Tibial nerve (tissue), 4 donors: Measurements from ENCODE around the gene ANAPC15. TPM values are rescaled to one million over a fixed set of nuclear protein-coding genes. Genes with fewer than 3 reads are reported as not detected.
"Not testable (repeated sequence)": the region's sequence is repeated elsewhere in the genome, so short reads cannot be mapped to it uniquely, and the experiment has no call there.

Source experiments
- DNase-seq, 2 donors: peaks; one replicate each; pipeline ENCODE4 v3.0.0-alpha.2; 2019; ENCODE audit warnings: low spot score in 2 of 2
- H3K27ac ChIP-seq, 4 donors: fragments of 200-600 bp; sonication (generic) in 3 of 4; one replicate each; pipeline ENCODE4 v1.5.1; 2017 to 2019; ENCODE audit warnings: mild to moderate bottlenecking in 1 of 4
- H3K27me3 ChIP-seq, 2 donors: fragments of 200-600 bp; sonication (generic) in 1 of 2; one replicate each; pipeline versions ENCODE4 v1.5.1 to v1.6.0; 2017 to 2019
- H3K36me3 ChIP-seq, 3 donors: fragments of 200-600 bp; sonication (generic); one replicate each; pipeline ENCODE4 v1.5.1; 2018 to 2019
- H3K4me1 ChIP-seq, 4 donors: fragments of 200-600 bp; sonication (generic) in 3 of 4; one replicate each; pipeline ENCODE4 v1.5.1; 2017 to 2019
- H3K4me3 ChIP-seq, 4 donors: fragments of 200-600 bp; sonication (generic) in 3 of 4; one replicate each; pipeline ENCODE4 v1.5.1; 2017 to 2019; ENCODE audit warnings: mild to moderate bottlenecking in 1 of 4, moderate library complexity in 1 of 4
- H3K9me3 ChIP-seq, 4 donors: fragments of 200-600 bp; sonication (generic) in 3 of 4; one replicate each; pipeline ENCODE4 v1.5.1; 2017 to 2019
- EP300 ChIP-seq, 2 donors: sonication (generic); formaldehyde crosslinking; IDR thresholded peaks; one replicate each; pipeline ENCODE4 v1.6.1; 2017; ENCODE audit warnings: antibody characterized with exemption in 2 of 2, mild to moderate bottlenecking in 1 of 2
- POLR2A ChIP-seq, 2 donors: fragments of 450-650 bp; IDR thresholded peaks; one replicate each; pipeline ENCODE4 v1.6.1; 2017; ENCODE audit warnings: antibody characterized with exemption in 2 of 2, mild to moderate bottlenecking in 2 of 2, moderate library complexity in 2 of 2
- WGBS, 2 donors: methylation state at CpG; one replicate each; pipeline ENCODE4 v1.1.5; 2018; 5-methylcytosine and 5-hydroxymethylcytosine counted together
- total RNA-seq, 4 donors: library from RNA; depleted of rRNA; stranded (reverse); fragments of >200 nt; gene quantifications; one replicate each; pipeline ENCODE4 v1.1.0, GENCODE V29; 2016
- TF ChIP-seq, protein P1 (sequence below), 5 experiments: fragments of 200-600 bp in 3 of 5; fragments of 450-650 bp in 2 of 5; sonication (generic) in 3 of 5; IDR thresholded peaks; one replicate each; pipeline ENCODE4 v1.5.1; 2016 to 2019; ENCODE audit warnings: antibody characterized with exemption in 5 of 5, mild to moderate bottlenecking in 3 of 5, moderate library complexity in 2 of 5

ANAPC15 gene
- total RNA-seq, 4 donors from 2014 or later: 20.8 to 36.7 (median 30.8) TPM

GRCh38 chr11:72140661-72141060 lies 28.2 kb upstream of the ANAPC15 start:
- Histone ChIP-seq H3K4me3 (no peak overlapping the region), H3K27ac (no peak overlapping the region), H3K27me3 (no peaks in the 10 kb centered on the region), H3K9me3 (no peaks in the 10 kb centered on the region), H3K36me3 (no peaks in the 10 kb centered on the region), H3K4me1 (peaks cover 0 to 4% (median 0%) of the 10 kb centered on the region in 4 donors)
- no peak for DNase-seq
- 86 to 100% methylated on average over 1 to 2 of the region's 2 CpGs for WGBS, 2 donors
- TF ChIP-seq EP300 (IDR thresholded peaks at IDR 0.05): no peak
- TF ChIP-seq, protein P1, sequence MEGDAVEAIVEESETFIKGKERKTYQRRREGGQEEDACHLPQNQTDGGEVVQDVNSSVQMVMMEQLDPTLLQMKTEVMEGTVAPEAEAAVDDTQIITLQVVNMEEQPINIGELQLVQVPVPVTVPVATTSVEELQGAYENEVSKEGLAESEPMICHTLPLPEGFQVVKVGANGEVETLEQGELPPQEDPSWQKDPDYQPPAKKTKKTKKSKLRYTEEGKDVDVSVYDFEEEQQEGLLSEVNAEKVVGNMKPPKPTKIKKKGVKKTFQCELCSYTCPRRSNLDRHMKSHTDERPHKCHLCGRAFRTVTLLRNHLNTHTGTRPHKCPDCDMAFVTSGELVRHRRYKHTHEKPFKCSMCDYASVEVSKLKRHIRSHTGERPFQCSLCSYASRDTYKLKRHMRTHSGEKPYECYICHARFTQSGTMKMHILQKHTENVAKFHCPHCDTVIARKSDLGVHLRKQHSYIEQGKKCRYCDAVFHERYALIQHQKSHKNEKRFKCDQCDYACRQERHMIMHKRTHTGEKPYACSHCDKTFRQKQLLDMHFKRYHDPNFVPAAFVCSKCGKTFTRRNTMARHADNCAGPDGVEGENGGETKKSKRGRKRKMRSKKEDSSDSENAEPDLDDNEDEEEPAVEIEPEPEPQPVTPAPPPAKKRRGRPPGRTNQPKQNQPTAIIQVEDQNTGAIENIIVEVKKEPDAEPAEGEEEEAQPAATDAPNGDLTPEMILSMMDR (IDR thresholded peaks at IDR 0.05): no peak
- TF ChIP-seq POLR2A (IDR thresholded peaks at IDR 0.05): no peak

DNA sequence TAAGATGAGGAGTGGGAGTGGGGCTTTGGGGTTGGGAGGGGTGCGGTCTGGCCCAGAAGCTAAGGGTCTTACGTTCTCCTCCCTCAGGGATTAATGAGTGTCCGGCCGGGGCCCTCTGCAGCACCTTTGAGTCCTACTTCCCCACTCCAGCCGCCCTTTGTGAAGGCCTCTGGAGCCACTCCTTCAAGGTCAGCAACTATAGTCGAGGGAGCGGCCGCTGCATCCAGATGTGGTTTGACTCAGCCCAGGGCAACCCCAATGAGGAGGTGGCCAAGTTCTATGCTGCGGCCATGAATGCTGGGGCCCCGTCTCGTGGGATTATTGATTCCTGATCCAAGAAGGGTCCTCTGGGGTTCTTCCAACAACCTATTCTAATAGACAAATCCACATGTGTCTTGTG lies 27.0 kb upstream of the ANAPC15 start:
- WGBS, 2 donors: 88 to 93% methylated on average over 9 to 11 of the region's 11 CpGs

DNA sequence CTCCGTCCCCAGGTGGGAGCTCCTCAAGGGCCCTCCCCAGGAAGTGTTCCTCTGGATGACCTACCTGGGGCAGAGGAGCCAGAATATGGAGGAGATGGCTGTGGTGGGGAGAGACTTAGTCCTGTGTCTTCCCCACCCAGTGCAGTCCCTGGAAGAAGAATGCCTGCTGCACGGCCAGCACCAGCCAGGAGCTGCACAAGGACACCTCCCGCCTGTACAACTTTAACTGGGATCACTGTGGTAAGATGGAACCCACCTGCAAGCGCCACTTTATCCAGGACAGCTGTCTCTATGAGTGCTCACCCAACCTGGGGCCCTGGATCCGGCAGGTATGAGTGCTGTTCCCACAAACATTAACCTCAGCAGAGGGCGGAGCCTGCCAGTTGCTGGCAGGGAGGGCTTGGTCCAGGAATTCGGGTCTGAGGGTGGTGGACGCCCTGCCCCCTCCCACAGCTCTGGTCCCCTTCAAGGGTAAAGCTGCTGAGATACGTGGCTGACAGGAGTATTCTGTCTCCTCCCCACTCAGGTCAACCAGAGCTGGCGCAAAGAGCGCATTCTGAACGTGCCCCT lies 26.4 kb upstream of the ANAPC15 start:
- Histone ChIP-seq H3K9me3 (no peaks in the 10 kb centered on the region), H3K27ac (no peak overlapping the region), H3K27me3 (no peaks in the 10 kb centered on the region), H3K4me3 (no peak overlapping the region), H3K36me3 (no peaks in the 10 kb centered on the region), H3K4me1 (peaks cover 0 to 2% (median 0%) of the 10 kb centered on the region in 4 donors)
- 79 to 82% methylated on average over 12 of the region's 12 CpGs for WGBS, 2 donors
- DNase-seq: no peak
- no peak for TF ChIP-seq EP300 (IDR thresholded peaks at IDR 0.05)
- TF ChIP-seq, protein P1 (IDR thresholded peaks at IDR 0.05): no peak
- no peak for TF ChIP-seq POLR2A (IDR thresholded peaks at IDR 0.05)

More for the DNA sequence above, 27.0 kb upstream of the ANAPC15 start:
- H3K9me3 ChIP-seq: no peaks in the 10 kb centered on the region
- H3K27me3 ChIP-seq: no peaks in the 10 kb centered on the region
- no peak overlapping the region for H3K27ac ChIP-seq
- H3K4me3 ChIP-seq: no peak overlapping the region
- no peak for DNase-seq
- TF ChIP-seq POLR2A (IDR thresholded peaks at IDR 0.05) (no peak), EP300 (IDR thresholded peaks at IDR 0.05) (no peak)
- TF ChIP-seq, protein P1 (IDR thresholded peaks at IDR 0.05): no peak
- H3K36me3 ChIP-seq: no peaks in the 10 kb centered on the region
- H3K4me1 ChIP-seq: peaks cover 0 to 4% (median 0%) of the 10 kb centered on the region in 4 donors

DNA sequence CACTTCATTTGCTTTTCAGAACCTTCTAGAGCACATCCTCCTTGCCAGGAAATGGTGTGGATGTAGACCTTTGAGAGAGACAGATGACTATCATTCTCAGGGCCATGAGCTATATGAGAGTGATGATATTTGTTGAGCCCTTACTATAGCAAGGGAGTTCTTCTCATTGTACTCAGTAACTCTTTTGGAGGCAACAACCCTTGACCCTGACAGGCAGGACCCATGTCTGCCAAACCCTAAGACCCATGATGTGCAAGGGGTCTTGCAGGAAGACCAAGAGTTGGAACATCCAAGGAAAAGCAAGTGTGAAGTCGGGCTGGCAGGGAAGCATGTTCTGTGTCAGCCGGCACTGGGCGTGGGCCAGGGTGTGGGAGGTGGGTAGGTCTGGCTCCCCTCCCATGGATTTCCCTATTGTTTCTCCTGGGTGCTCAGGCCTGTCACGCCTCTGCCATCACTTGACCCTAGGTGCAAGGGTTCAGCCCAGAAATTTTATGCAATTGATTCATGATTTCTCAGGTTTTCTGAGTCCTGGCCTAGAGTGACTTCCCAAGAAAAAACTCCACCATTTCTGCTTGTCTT lies 24.3 kb upstream of the ANAPC15 start:
- Histone ChIP-seq H3K27me3 (no peaks in the 10 kb centered on the region), H3K4me1 (no peaks in the 10 kb centered on the region), H3K4me3 (no peak overlapping the region), H3K27ac (no peak overlapping the region), H3K9me3 (no peaks in the 10 kb centered on the region), H3K36me3 (no peaks in the 10 kb centered on the region)
- TF ChIP-seq EP300 (IDR thresholded peaks at IDR 0.05): no peak
- no peak for TF ChIP-seq POLR2A (IDR thresholded peaks at IDR 0.05)
- TF ChIP-seq, protein P1 (IDR thresholded peaks at IDR 0.05): no peak
- DNase-seq: no peak
- WGBS, 2 donors: 81 to 94% methylated on average over 4 of the region's 4 CpGs

- 78 to 87% methylated on average over 13 to 14 of the region's 14 CpGs for WGBS, 2 donors
- Histone ChIP-seq H3K4me3 (no peak overlapping the region), H3K9me3 (no peaks in the 10 kb centered on the region), H3K27me3 (no peaks in the 10 kb centered on the region), H3K27ac (no peak overlapping the region), H3K36me3 (no peaks in the 10 kb centered on the region), H3K4me1 (no peaks in the 10 kb centered on the region)
- no peak for DNase-seq
- TF ChIP-seq, protein P1 (IDR thresholded peaks at IDR 0.05): no peak
- TF ChIP-seq EP300 (IDR thresholded peaks at IDR 0.05): no peak
- no peak for TF ChIP-seq POLR2A (IDR thresholded peaks at IDR 0.05)
Observed at GRCh38 chr11:72135891-72136683, 23.6 kb upstream of the ANAPC15 start.

DNA sequence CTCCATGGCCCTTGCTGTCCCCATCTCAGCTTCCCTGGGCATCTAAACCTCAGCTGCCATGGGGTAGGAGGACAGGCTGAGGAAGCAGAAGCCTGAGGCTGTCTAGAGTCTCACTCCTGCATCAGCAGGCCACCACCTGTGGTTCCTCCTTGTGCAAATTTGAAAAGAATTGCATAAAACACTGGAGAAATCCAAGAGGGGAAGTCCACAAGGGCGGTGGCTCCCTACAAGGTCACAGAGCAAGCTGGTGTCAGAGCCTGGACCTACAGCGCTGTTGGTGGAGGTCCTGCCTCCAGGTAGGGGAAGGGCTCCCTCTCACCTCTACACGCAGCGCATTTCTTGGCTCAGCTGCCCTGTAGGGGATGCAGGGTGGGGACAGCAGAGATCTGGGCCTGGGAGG lies 23.0 kb upstream of the ANAPC15 start, which contains the start of gene FOLR3:
Gene FOLR3, plus strand, starts transcription at position 253 of the 400 bp plus-strand sequence. CDS start 228 bp downstream, outside the sequence.
- not testable (repeated sequence) for H3K4me3 ChIP-seq, H3K27me3 ChIP-seq, H3K27ac ChIP-seq, H3K36me3 ChIP-seq, H3K4me1 ChIP-seq, H3K9me3 ChIP-seq, DNase-seq
- 83% methylated on average over 2 to 4 of the region's 4 CpGs for WGBS, 2 donors
